GM12872 (cell line): ENCODE results near the gene NXNL2.

Experiments
- CTCF ChIP-seq: IDR thresholded peaks from 3 replicates; pipeline ENCODE4 v1.5.1; 2011; ENCODE audit warnings: low read depth, mild to moderate bottlenecking, low read length, moderate library complexity; ENCODE audit not compliant: insufficient read depth

The NXNL2 gene

GRCh38 chr9:88503081-88503844 is 31.7 kb upstream of the NXNL2 start:
- no peak for TF ChIP-seq CTCF

- TF ChIP-seq CTCF: no peak
Observed at GRCh38 chr9:88503845-88504764, 30.9 kb upstream of the NXNL2 start.

GRCh38 chr9:88508326-88508725 is 26.7 kb upstream of the NXNL2 start:
- TF ChIP-seq CTCF: no peak

GRCh38 chr9:88511906-88512305 is 23.1 kb upstream of the NXNL2 start:
- no peak for TF ChIP-seq CTCF

- TF ChIP-seq CTCF: no peak
Observed at GRCh38 chr9:88514247-88514646, 20.7 kb upstream of the NXNL2 start.

- TF ChIP-seq CTCF: no peak
Observed at GRCh38 chr9:88521308-88521707, 13.7 kb upstream of the NXNL2 start.

- no peak for TF ChIP-seq CTCF
Observed at GRCh38 chr9:88522360-88522759, 12.6 kb upstream of the NXNL2 start.
